ENCODE results near the gene C1orf94. TPM values are rescaled to one million over a fixed set of nuclear protein-coding genes. Genes with fewer than 3 reads are reported as not detected.
A peak's percentile ranks its signal among the peaks of the same experiment; 100 is the strongest.

The C1orf94 gene
- total RNA-seq, 1 donor from 2014 or later, result not detected

GRCh38 chr1:34153246-34153645 is 23.5 kb upstream of the C1orf94 start:
- no peaks in the 10 kb centered on the region for H3K4me1 Mint-ChIP-seq (ENCODE audit: unreplicated experiment)
- H3K9me3 Mint-ChIP-seq (ENCODE audit: unreplicated experiment), result peaks cover 4% of the 10 kb centered on the region
- no peak for TF ChIP-seq CTCF (IDR thresholded peaks at IDR 0.05)
- H3K36me3 Mint-ChIP-seq (ENCODE audit: unreplicated experiment), result no peaks in the 10 kb centered on the region
- H3K27me3 Mint-ChIP-seq (ENCODE audit: unreplicated experiment), result no peaks in the 10 kb centered on the region
- no peak for DNase-seq (ENCODE audit: extremely low spot score, unreplicated experiment)
- no peak overlapping the region for H3K27ac Mint-ChIP-seq (ENCODE audit: unreplicated experiment)
- no peak overlapping the region for H3K4me3 Mint-ChIP-seq (ENCODE audit: unreplicated experiment)

- H3K27me3 Mint-ChIP-seq (ENCODE audit: unreplicated experiment), result peaks cover 1% of the 10 kb centered on the region
- no peak for DNase-seq (ENCODE audit: extremely low spot score, unreplicated experiment)
- H3K4me3 Mint-ChIP-seq (ENCODE audit: unreplicated experiment), result no peak overlapping the region
- TF ChIP-seq CTCF (IDR thresholded peaks at IDR 0.05), result no peak
- H3K36me3 Mint-ChIP-seq (ENCODE audit: unreplicated experiment), result no peaks in the 10 kb centered on the region
- H3K27ac Mint-ChIP-seq (ENCODE audit: unreplicated experiment), result no peak overlapping the region
- H3K4me1 Mint-ChIP-seq (ENCODE audit: unreplicated experiment), result no peaks in the 10 kb centered on the region
- H3K9me3 Mint-ChIP-seq (ENCODE audit: unreplicated experiment), result peaks cover 4% of the 10 kb centered on the region
Observed at GRCh38 chr1:34155860-34156259, 20.8 kb upstream of the C1orf94 start.

GRCh38 chr1:34156739-34157138 is 20.0 kb upstream of the C1orf94 start:
- DNase-seq (ENCODE audit: extremely low spot score, unreplicated experiment), result no peak
- Mint-ChIP-seq H3K4me1 (ENCODE audit: unreplicated experiment) (no peaks in the 10 kb centered on the region), H3K36me3 (ENCODE audit: unreplicated experiment) (no peaks in the 10 kb centered on the region), H3K9me3 (ENCODE audit: unreplicated experiment) (peaks cover 4% of the 10 kb centered on the region), H3K4me3 (ENCODE audit: unreplicated experiment) (no peak overlapping the region), H3K27me3 (ENCODE audit: unreplicated experiment) (peaks cover 10% of the 10 kb centered on the region), H3K27ac (ENCODE audit: unreplicated experiment) (no peak overlapping the region)
- TF ChIP-seq CTCF (IDR thresholded peaks at IDR 0.05), result no peak

- H3K9me3 Mint-ChIP-seq (ENCODE audit: unreplicated experiment), result no peaks in the 10 kb centered on the region
- DNase-seq (ENCODE audit: extremely low spot score, unreplicated experiment), result no peak
- H3K36me3 Mint-ChIP-seq (ENCODE audit: unreplicated experiment), result no peaks in the 10 kb centered on the region
- H3K27ac Mint-ChIP-seq (ENCODE audit: unreplicated experiment), result no peak overlapping the region
- peak; percentile 48 for TF ChIP-seq CTCF (IDR thresholded peaks at IDR 0.05)
- peak overlapping the region; percentile 63 for H3K4me3 Mint-ChIP-seq (ENCODE audit: unreplicated experiment)
- H3K4me1 Mint-ChIP-seq (ENCODE audit: unreplicated experiment), result peaks cover 16% of the 10 kb centered on the region
- peaks cover 45% of the 10 kb centered on the region for H3K27me3 Mint-ChIP-seq (ENCODE audit: unreplicated experiment)
Observed at GRCh38 chr1:34162852-34163766, 13.6 kb upstream of the C1orf94 start.

Data from osteocyte (in vitro differentiated cells).